Activated CD4-positive, alpha-beta T cell treated with anti-CD3 and anti-CD28 coated beads for 24 hours (primary cell): Measurements from ENCODE around the gene C6orf120.

ENCODE experiments used
- DNase-seq, 2 donors: peaks; one replicate each; pipeline ENCODE4 v3.0.0-alpha.2; 2020; ENCODE audit warnings: low read depth in 2 of 2

C6orf120 gene

DNA sequence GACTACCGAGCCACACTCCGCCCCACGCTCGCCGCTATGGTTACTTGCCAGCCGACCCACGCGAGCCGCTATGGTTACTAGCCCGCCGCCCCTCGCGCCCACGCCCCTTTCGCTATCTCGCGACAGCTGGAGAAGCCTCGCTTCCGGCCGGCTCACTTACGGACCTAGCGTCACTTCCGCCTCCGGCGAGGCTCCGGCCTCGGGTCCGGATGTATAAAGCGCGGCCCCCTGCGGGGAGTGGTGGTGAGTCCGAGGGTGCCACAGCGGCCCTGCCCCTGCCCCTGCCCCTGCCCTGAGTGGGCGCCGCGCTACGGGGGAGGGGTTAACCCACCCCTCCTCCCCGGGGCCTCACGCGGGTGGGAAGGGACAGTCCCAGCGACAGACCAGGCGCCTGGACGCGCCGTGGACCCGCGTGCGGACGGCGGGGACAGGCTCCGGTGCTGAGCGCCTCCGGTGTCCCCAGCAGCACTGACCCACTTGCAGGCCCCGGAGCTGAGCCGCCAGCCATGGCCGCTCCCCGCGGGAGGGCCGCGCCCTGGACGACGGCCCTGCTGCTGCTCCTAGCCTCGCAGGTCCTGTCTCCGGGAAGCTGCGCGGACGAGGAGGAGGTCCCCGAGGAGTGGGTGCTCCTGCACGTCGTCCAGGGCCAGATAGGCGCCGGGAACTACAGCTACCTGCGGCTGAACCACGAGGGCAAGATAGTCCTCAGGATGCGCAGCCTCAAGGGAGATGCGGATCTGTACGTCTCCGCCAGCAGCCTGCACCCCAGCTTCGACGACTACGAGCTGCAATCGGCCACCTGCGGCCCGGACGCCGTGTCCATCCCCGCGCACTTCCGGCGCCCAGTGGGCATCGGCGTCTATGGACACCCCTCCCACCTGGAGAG lies at the start of gene C6orf120, which contains the start of gene WDR27:
C6orf120 (plus strand) TSS at position 173 of the 886 bp plus-strand sequence; CDS start at position 507, 334 bp downstream.
WDR27 (minus strand) TSS at position 76 of the 886 bp plus-strand sequence. CDS start 13,024 bp downstream, outside the sequence.
- peak; percentile 96 to 98 for DNase-seq

DNA sequence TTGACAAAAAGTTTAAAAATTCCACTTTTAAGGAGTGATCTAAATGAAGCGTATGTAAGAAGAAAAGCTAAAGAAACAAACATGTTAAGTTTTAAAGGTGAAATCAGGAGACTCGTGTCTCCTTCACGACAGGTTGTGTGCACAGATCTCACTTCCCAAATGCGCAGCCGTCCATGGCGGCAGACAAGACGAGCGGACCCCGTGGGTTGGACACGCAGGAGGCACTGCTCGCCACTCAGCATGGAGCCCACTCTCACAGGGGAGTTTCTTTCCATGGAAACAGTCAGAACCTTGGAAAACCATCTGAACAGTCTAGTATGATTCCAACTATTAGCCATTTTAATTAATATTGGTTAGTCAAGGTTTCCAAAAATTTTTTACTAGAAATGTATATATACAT lies 49.0 kb upstream of the C6orf120 start:
- DNase-seq: no peak

DNA sequence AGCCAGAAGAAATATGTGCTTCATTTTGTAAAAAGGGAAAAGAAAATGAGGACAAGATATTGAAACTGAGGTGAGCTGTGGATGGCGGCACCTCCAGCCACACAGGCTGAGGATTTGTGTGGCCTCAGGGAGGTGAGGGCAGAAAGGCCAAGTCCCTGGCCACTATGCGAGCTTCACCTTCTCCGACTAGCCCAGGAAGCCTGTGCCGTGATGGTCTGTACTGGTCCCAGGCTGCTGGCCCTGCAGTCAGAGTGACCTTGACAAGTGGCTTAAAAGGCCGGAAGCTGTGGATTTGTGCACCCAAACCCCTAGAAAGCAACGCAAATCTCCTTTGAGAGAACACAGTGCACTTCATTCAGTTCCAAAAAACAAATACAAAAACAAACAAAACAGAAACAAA lies 48.2 kb upstream of the C6orf120 start:
- DNase-seq: no peak

DNA sequence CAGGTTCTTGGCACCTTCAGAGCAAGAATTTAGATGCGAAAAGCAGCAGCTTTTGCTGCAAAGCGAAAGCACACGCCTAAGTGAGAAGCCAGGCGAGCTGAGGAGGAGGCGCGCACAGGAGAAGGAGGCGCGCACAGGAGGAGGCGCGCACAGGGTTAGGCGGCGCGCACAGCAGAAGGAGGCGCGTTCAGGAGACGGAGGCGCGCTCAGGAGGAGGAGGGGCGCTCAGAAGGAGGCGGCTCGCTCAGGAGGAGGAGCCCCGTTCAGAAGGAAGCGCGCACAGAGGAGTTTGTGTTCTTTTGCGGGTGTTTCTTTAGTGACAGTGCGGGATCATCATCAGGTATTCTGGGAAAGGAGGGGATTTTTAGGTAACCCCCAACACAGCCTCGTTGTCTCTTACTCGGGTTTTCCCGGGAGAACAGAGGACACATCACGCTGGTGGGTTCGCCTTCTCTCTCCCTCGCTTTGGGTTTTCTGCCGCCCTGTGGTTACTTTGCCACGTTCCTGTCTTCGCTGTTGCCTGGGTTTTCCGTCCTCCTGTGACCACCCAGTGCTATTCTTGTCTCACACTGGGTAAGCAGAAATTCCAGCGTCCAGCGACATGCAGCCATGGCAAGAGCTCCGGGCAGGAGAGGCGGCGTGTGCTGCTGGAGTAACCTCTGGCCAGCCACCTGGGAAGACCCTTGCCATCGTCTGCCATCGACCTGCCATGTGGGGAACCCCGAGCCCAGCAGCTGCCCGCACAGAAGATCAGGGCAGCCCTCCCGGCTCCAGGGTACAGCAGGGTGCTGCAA lies 47.1 kb upstream of the C6orf120 start:
- peak; percentile 34 to 43 for DNase-seq

DNA sequence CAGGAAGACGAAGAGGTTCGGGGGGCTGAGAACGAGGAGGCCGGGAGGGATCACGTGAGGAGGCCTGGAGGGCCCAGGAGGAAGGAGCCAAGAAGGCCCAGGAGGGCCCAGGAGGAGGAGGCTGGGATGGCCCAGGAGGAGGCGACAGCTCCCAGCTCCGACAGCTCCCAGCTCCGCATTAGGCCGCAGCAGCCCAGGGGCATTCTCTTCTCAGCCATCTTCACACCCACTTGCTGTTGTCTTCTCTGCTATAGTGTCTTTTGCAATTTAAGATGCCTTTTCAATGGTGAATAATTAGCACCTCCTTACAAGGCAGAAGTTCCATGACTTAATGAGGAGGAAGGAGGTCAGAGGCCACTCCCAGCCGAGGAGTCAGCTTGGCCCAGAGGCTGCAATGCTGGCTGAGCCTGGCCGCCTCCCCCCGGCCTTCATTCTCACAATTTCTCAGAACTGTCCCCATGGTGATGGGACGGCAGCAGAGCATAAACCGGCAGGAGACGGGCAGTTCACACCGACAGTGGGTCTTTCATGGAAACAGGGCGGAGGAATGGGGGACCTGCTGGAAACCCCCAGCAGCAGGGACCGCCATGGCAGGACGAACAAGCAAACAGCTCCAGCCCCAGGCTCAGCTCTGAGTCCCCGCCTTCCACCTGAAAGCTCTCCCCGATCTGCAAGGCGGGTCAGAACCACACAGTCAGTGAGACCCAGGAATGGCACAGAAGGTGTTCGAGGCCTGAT lies 45.2 kb upstream of the C6orf120 start:
- no peak for DNase-seq

GRCh38 chr6:169657284-169657610 lies 44.7 kb upstream of the C6orf120 start:
- no peak for DNase-seq

DNA sequence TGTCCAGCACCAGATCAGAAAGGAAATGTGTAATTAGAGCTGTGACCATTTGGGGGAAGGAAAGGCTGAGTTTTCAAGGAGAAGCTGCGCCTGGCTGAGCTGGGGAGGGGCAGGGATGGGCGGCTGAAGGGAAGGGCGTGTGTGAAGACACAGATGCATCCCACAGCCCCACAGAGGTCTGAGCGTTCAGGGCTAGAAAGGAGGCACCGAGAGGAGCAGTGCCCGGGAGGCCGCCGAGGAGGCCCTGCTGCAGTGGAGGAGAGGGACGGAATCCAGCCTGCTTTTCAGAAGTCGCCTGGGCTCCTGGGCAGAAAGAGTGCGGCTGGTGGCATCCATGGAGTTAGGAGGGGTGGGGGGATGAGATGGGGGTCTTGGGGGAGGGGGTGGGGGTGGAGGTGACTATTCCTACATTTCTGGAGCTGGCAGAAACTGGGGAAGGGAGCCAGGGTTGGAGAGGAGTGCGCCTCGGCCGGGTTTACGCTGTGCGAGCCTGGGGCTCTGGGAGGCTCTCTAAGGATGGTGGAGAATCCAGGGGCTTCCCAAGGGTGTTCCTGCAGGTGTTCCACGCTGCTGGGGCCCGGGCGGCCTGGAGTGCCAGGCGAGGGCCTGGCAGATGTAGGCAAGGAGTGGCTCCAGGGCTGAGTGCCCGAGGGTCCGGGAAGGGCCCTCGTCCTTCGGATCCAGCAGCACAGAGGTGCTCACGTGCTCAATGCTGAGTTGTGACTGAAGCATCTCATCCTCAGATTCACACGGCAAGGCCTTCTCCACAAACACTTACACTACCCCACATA lies 41.9 kb upstream of the C6orf120 start:
- DNase-seq: no peak

DNA sequence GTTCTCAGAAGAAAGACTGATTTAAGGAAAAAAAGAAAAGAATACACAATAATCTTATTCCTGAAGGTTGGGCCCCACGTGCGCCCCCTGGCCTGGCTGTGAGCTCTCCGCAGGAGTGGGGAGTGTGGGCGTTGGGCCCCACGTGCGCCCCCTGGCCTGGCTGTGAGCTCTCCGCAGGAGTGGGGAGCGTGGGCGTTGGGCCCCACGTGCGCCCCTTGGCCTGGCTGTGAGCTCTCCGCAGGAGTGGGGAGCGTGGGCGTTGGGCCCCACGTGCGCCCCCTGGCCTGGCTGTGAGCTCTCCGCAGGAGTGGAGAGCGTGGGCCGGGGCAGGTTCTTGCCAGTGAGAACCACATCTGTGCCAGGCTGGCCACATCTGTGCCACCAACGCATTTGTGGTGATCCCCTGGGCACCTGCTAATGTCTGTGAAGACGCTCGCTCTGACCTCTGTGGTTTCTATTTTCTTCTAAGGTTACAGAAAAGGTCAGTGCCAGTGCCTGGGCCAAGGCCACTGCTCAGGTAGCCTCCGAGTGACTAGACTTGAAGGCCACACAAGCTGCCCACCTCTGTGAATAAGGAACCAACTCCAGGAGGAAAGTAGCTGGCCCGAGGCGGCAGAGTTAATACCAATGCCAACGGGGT lies 41.1 kb upstream of the C6orf120 start:
- DNase-seq: no peak

DNA sequence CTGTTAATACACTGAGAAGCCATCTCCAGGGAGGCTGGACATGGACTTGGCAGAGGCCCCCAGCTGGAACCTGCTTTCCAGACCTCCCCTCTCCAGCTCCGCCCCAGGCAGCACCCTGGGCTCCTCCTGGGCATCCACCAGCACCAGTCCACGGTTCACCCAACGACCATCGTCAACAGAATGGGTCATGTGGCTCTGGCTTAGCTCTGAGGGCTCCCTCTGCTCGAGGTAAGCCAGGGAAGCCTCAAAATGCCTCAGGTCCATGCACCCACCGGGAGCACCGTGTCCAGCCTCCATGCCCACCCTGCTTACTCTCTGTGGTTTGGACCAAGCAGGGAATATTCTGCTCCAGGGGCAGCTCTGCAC lies 40.6 kb upstream of the C6orf120 start:
- DNase-seq: no peak

GRCh38 chr6:169663468-169663867 lies 38.5 kb upstream of the C6orf120 start:
- DNase-seq: no peak

DNA sequence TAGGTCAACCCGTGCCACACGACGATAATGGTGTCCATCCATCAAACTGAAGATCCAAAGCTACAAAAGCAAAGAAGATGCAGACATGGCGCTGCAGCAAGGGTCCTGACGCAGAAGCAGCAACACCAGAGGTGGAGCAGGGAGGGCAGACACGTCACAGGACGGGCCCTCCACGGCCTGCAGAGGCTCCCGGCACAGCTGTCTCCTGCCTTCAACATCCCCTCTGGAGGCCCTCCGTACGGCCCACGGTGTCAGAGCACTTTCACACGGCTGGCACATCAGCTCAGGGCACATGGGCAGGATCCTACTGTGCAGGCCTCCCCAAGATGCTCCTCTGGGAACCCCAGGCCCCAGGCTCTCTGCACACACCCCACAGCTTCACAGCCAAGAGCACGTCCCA lies 37.7 kb upstream of the C6orf120 start:
- no peak for DNase-seq

DNA sequence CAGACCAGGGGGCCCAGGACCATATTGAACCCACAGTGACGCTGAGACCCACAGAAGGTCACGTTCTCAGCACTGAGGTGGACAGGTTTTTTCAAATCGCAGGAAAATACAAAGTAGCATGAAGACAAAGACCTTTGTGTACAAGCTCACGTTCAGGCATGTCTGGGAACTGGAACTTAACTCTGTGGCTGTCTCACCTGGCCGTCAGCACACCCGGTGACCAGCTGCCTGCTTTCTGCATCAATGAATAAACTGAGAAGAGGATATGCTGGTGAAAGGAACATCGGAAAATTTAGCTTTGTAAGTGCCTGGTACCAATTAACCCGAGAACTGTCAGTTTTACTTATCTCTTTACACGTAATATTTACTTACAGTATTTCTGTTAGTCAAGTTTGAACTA lies 36.6 kb upstream of the C6orf120 start:
- DNase-seq: no peak

GRCh38 chr6:169666441-169666840 lies 35.5 kb upstream of the C6orf120 start:
- DNase-seq: no peak

DNA sequence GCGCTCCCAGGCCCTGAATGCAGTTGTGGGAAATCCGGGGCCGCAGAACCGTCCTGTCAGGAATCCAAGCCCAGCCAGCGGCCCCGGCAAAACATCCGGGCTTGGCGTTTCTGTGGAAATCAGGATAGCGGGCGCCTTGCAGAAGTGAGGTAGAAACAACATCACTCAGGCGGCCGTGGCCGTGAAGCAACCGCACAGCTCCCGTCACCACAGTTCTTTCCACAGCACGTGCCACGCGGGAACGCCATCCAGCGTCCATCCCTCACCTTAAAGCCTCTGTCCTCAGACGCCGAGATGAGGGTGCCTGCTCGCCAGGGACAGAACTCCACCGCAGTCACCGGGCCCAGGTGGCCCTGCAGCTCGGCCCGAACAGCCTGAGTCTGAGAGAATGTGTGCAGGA lies 34.2 kb upstream of the C6orf120 start:
- DNase-seq: no peak

- no peak for DNase-seq
Observed at GRCh38 chr6:169668203-169668847, 33.6 kb upstream of the C6orf120 start.

DNA sequence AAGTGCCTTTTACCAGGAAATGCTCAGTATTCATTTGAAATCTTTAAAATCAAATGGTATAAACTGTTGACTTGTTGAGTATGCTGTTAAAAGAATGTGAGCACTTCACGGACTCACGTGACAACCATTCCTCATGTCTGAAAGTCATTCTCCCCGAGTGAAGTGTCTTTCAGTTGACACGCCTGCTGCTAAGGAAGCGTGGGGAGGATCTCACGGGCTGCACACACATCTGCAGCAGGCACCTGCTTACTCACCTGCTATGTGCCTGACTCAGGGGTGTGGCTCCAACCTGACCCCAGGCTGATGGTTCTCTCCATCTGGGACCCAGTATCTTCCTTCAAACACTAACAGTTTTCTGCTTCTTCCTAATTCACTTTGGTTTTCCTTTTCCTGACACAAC lies 32.8 kb upstream of the C6orf120 start:
- DNase-seq: no peak

- DNase-seq: no peak
Observed at GRCh38 chr6:169669889-169670288, 32.0 kb upstream of the C6orf120 start.

GRCh38 chr6:169671563-169671962 lies 30.4 kb upstream of the C6orf120 start:
- no peak for DNase-seq

GRCh38 chr6:169675011-169675410 lies 26.9 kb upstream of the C6orf120 start:
- DNase-seq: no peak

GRCh38 chr6:169677096-169677495 lies 24.8 kb upstream of the C6orf120 start:
- DNase-seq: no peak
